ENCODE measurements around the gene HBD.

HBD gene

DNA sequence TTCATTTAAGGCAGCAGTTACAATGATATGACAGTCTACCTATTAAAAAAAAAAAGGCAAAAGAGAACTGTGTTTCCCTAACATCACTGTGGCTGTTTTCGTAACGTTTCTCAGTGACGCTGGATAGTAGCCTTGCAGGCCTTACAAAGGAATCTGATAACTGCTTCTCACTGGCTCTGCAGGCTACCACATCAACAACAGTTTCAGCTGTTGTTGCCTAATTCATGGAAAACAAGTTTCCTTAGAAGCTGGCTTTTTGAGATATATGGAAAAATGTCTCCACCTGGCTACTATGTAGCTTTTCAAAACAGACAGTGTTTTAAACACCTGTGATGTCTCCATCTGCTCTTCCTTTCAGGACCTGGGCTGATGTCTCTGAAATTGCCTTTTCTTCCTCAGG, 37.6 kb downstream of the HBD start:
- no peak for DNase-seq (ENCODE audit: insufficient read length, low spot score)
- FAIRE-seq: no peak

DNA sequence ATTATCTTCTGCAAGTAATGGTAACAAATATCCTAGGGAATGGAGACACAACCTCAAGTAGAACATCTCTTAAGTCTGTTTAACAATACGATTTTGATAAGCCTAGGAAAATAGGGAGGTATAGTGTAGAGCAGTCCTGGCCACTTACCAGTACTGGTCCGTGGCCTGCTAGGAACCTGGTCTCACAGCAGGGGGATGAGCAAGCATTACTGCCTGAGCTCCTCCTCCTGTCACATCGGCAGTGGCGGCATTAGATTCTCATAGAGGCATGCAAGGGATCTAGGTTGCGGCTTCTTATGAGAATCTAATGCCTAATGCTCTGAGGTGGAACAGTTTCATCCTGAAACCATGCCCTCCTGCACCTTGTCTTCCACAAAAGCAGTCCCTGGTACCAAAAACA, 38.2 kb downstream of the HBD start:
- FAIRE-seq: peak; percentile 4
- DNase-seq (ENCODE audit: insufficient read length, low spot score): no peak

DNA sequence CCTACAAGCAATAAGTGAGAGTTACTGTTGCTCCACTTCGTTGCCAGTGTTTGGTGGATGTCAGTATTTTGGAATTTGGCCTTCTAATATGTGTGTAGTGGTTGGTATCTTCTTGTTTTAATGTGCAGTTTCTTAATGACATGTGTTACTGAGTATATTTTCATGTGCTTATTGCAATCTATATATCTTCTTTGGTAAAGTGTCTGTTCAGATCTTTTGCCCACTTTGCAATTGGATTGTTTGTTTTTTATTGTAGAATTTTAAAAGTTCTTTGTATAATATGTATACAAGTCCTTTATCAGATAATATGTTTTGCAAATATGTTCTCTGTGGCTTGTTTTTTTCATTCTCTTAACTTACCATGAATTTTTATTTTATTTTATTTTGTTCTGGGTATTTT, 41.5 kb downstream of the HBD start:
- FAIRE-seq (no peak), DNase-seq (ENCODE audit: insufficient read length, low spot score) (no peak)

DNA sequence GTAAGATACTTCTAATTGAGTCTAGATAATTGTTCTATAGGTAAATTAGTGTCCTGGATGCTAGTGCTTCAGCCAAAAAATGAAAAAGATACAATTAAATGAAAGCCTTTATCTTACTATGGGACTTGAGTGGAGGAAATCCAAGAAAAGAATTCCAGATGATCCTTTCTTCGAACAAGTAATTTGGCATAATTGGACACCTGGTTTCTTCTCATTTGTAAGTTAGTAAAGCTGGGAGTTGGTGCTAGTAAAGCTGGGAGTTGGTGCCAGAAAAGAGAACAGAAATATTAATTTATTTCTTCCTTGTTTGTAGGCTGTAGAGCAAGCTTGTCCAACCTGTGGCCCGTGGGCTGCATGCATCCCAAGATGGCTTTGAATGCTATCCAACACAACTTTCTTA, 46.1 kb downstream of the HBD start:
- FAIRE-seq: no peak

More for the DNA sequence above, 46.1 kb downstream of the HBD start:
- no peak for DNase-seq (ENCODE audit: insufficient read length, low spot score)
